GM12873 (cell line): ENCODE measurements around the gene CCDC73.

Source experiments
- CTCF ChIP-seq: IDR thresholded peaks from 2 replicates; pipeline ENCODE4 v1.5.1; 2012; ENCODE audit warnings: low read depth, mild to moderate bottlenecking, moderate library complexity, low read length, control low read depth; ENCODE audit not compliant: insufficient read depth; ENCODE audit errors: missing control alignments

CCDC73 gene

GRCh38 chr11:32830796-32831195 lies 36.3 kb upstream of the CCDC73 start:
- TF ChIP-seq CTCF, result no peak

- TF ChIP-seq CTCF, result no peak
Measured at GRCh38 chr11:32830413-32830738, 35.9 kb upstream of the CCDC73 start.

DNA sequence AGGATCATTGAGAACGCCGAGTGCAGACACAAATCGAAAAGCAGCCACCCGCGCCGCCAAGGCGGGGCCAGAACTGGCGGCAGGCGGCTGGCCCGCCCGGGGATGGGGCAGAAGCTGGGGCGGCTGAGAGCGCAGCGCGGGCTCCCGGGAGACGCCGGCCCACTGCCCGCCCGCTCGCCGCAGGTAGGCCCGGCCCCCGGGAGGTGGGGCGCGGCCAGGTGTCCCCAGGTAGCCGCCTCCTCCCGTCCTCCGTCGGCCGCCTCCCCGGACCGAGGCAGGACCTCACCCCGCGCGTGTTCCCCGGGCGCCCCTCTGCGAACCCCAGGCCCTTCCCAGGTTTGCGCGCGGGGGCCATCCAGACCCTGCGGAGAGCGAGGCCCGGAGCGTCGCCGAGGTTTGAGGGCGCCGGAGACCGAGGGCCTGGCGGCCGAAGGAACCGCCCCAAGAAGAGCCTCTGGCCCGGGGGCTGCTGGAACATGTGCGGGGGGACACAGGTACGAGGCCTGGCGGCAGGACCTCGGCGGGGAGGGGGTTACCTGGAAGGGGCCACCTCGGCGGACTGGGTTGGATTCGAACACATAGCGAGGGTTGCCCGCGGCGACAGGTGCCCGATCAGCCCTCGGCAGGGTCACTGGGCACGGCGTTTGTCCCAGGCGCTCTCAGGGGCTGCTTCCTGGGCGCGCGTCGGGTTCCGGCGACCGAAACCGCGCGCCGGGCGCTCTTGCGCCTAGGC lies 35.4 kb upstream of the CCDC73 start, which contains the start of gene PRRG4:
Gene PRRG4, plus strand, starts transcription at position 248 of the 733 bp plus-strand sequence. CDS start 603 bp downstream, outside the sequence.
- TF ChIP-seq CTCF, result no peak

- TF ChIP-seq CTCF, result no peak
Measured at GRCh38 chr11:32829157-32829679, 34.8 kb upstream of the CCDC73 start.

- no peak for TF ChIP-seq CTCF
Measured at GRCh38 chr11:32827276-32827675, 32.8 kb upstream of the CCDC73 start.

DNA sequence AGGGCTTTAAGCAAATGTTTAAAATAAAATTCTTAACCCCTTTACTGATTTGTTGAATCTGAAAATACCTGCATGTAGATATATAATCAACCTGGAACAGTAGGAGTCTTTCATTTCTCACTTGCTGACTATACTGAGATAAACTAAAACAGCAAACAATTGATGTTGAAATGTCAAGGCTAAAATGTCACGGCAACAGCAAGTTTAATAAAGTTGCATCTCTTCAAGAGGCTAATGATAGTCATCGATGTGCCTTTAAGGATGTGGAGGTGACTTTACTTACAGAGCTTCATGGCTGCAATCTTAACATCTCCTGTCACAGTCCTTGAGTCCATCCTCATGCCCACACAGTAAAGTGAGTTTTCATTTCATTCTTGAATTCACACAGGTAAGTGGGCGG lies 31.7 kb upstream of the CCDC73 start:
- TF ChIP-seq CTCF, result no peak

- no peak for TF ChIP-seq CTCF
Measured at GRCh38 chr11:32821917-32822560, 27.6 kb upstream of the CCDC73 start.
